ELR (cell line): ENCODE data around the gene FANCM.
"Not testable (repeated sequence)": the region's sequence is repeated elsewhere in the genome, so short reads cannot be mapped to it uniquely, and the experiment has no call there.

ENCODE experiments used
- DNase-seq: peaks from one replicate; pipeline ENCODE4 v3.0.0-alpha.2; 2015; ENCODE audit warnings: low read depth

FANCM gene

DNA sequence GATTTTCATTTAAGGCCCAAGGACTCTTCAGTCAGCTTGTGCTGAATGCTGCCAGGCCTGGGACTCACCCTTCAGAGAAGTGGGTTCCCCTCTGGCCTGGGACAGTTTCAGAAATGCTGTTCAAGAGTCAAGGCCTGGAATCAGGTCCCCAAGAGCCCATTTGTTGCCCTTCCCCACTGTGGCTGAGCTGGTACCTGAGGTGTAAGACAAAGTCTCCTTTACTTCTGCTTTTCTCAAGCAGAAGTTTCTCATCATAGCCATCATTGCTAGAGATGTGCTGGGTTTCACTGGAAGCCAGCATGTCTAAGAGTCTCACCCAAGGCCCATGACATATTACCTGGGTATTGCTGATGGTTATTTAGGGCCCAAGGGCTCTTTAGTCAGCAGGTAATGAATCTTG, 8.9 kb downstream of the FANCM start:
- DNase-seq, result no peak

GRCh38 chr14:45145214-45145613, 9.5 kb downstream of the FANCM start:
- no peak for DNase-seq

- no peak for DNase-seq
These were observed 13.9 kb downstream of the FANCM start for GRCh38 chr14:45149602-45150001.

- no peak for DNase-seq
These were observed 14.7 kb downstream of the FANCM start for GRCh38 chr14:45150386-45150890.

- peak; percentile 12 for DNase-seq
These were observed 20.3 kb downstream of the FANCM start for GRCh38 chr14:45156067-45156466.

DNA sequence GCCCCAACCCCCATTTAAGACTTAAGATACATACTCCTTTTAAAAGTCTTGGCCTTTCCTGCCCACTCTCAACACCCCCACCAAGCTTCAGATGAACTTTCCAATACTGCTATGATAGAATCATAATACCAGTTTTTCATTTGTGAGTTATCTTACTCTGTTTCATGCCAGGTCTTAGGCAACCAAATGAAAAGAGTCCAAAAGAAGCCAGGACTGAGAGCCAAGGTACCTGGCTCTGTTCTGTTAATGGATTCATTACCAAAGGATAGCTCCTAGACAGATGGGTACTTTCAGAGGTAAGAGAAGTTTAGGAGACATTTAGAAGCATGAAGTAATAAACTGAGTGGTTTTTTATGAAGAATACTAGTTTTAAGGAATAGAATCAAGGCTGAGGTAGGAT, 34.2 kb downstream of the FANCM start:
- no peak for DNase-seq

DNA sequence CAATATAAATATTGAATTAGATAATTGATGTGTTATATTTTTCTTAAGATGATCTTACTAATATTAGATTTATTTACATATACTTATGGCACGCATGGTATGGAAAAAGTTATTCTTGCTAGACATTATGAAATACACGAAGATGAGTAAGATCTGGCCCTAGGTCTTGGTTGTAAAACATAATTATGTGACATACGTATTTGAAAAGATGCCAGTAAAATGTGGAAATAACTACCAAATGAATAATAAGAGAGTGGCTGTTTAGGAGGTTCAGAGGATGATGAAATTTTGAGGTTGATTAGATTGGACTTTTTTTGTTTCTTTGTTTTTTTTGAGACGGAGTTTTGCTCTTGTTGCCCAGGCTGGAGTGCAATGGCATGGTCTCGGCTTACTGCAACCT, 41.3 kb downstream of the FANCM start:
- peak; percentile 96 for DNase-seq

DNA sequence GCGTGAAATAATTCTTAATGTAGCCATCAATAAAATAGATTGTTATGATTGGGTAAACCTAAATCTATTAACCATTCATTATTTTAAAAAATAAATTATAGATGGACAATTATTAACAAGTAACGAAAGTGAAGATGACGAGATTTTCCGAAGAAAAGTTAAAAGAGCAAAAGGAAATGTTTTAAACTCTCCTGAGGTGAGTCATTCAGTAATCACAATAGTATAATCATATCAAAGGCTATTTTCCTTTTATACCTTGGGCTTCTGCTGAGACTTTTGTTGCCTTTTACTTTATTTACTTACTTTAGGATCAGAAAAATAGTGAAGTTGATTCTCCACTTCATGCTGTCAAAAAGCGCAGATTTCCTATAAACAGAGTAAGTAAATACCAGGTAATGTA, 45.6 kb downstream of the FANCM start:
- DNase-seq, result peak; percentile 62

DNA sequence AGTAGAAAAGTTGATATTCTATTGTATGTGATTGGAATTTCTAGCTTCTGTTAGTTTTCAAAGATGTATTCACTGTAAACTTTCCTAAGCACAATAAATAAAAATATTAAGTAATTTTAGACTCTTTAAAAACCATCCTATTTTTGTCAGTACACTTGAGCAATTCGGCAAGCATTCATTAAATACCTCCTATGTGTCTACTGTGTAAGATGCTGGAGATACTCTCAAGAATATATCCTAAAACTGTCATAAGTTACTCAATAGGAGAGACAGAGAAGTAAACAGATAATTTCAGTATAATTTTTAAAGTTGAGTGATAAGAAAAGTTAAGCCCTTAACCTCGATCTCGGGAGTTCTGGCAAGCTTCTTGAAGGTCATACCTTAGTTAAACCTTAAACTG, 46.1 kb downstream of the FANCM start:
- DNase-seq, result no peak

DNA sequence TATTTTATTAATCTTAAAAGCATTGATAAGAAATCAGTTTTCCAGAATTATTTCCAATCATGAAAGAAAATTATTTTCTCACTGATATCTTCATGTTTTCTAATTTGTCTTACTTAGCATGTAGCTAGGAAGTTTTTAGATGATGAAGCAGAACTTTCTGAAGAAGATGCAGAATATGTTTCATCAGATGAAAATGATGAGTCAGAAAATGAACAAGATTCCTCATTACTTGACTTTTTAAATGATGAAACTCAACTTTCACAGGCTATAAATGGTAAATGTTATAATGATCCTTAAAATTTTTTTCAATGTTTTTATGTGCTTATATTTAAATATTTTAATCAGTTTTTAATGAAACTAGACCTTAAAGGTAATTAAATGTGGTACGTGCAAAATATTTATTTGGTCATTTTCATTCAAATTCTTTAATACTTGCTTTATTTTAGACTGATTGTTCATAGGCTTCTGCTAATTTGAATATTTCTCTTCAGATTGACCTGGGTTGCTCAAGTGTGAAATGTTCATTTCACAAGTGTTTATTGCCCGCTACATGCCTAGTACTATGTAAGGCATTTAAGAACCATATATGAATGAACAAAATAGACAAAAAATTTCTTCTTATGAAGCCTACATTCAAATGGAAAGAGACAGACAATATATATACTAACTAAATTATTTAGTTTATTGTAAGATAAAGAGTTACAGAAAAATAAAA, 49.5 kb downstream of the FANCM start:
- DNase-seq, result peak; percentile 39

DNA sequence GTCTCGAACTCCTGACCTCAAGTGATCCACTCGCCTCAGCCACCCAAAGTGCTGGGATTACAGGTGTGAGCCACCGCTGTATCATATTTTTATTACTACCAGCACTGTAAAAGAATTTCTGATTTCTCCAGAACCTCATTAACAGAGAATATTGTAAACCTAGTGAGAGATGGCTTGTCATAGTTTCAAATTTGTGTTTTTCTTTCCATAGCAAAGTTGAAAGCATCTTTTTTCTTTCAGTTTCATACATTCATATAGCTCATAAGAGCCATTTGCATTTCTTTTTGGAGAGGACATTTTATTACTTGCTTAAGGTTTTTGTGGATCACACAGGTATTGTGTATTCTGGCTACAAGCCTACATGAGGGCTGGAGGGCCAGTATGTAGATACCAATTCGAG, 59.2 kb downstream of the FANCM start:
- DNase-seq, result no peak

DNA sequence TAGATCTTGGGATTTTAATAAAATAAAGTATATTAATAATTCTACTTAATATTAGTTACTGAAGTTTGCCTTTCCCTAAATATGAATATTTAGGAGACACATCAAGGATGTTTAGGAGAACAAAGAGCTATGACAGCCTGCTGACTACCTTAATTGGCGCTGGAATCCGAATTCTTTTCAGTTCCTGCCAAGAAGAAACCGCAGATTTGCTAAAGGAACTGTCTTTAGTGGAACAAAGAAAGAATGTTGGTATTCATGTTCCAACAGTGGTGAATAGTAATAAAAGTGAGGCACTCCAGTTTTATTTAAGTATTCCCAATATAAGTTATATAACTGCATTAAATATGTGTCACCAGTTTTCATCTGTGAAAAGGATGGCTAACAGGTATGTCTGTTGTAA, 62.8 kb downstream of the FANCM start:
- peak; percentile 70 for DNase-seq

DNA sequence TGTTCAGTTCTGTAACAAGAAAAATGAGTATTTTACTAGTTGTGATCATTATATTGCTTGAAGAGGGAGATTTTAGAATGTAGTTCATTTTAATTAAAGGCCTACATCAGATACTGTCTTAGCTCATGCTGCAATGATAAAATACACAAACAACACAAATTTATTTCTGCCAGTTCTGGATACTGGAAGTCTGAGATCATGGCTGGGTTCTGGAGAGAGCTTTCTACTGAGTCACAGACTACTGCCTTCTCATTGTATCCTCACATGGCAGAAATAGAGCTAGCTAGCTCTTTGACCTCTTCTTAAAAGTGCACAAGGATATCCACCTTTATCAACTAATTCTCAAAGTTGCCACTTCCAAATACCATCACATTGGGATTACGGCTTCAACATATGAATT, 63.5 kb downstream of the FANCM start:
- DNase-seq, result peak; percentile 68

- peak; percentile 39 for DNase-seq
These were observed 66.2 kb downstream of the FANCM start for GRCh38 chr14:45201905-45202304.

DNA sequence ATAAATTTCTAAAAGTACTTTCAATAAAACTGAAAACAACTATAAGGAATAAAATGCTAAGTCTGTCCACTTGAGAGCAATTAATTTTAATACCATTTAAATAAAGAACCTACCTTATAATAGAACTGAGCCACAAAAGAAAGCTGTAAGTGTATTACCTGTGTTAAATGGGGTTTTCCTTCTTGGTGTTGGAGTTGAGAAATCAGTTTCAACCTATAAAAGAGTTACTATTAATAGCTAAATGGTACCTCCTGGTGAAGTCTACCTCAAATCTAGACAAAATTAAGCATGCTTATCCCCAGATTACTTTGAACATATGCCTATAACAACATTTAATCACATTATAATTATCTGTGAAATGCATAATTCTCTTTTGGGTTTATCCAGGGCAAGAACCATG, 68.5 kb downstream of the FANCM start:
- no peak for DNase-seq

- no peak for DNase-seq
These were observed 74.4 kb downstream of the FANCM start for GRCh38 chr14:45210159-45210558.

- DNase-seq, result no peak
These were observed 75.6 kb downstream of the FANCM start for GRCh38 chr14:45211295-45211694.

- no peak for DNase-seq
These were observed 76.5 kb downstream of the FANCM start for GRCh38 chr14:45212231-45212630.

- not testable (repeated sequence) for DNase-seq
These were observed 78.0 kb downstream of the FANCM start for GRCh38 chr14:45213716-45214115.

DNA sequence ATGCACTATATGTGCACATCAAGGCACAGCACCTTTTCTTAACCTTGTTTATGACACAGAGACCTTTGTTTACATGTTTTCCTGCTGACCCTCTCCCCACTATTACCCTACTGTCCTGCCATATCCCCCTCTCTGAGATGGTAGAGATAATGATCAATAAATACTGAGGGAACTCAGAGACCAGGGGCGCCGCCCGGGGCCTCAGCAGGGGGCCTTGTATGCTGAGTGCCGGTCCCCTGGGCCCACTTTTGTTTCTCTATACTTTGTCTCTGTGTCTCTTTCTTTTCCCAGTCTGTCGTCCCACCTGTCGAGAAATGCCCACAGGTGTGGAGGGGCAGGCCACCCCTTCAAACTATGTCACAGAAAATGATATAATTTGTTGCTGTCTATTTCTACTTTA, 78.6 kb downstream of the FANCM start:
- not testable (repeated sequence) for DNase-seq

GRCh38 chr14:45222485-45223262, 86.9 kb downstream of the FANCM start:
- DNase-seq, result no peak

- DNase-seq, result no peak
These were observed 91.8 kb downstream of the FANCM start for GRCh38 chr14:45227566-45227965.

GRCh38 chr14:45238988-45239387, 103.3 kb downstream of the FANCM start:
- no peak for DNase-seq
